SKM-1 (cell line): ENCODE measurements around the gene GRB2.
A peak's percentile ranks its signal among the peaks of the same experiment; 100 is the strongest.
"Not testable (repeated sequence)": the region's sequence is repeated elsewhere in the genome, so short reads cannot be mapped to it uniquely, and the experiment has no call there.

Source experiments
- DNase-seq: peaks from one replicate; lab custom pipeline; 2025; ENCODE audit not compliant: unreplicated experiment; lab: John Stamatoyannopoulos, UW

The GRB2 gene

GRCh38 chr17:75321506-75321905 is 84.0 kb downstream of the GRB2 start:
- DNase-seq: no peak

- DNase-seq: no peak
These were observed 85.4 kb downstream of the GRB2 start for GRCh38 chr17:75319904-75320691.

- DNase-seq: no peak
These were observed 86.8 kb downstream of the GRB2 start for GRCh38 chr17:75318615-75319222.

GRCh38 chr17:75318211-75318610 is 87.3 kb downstream of the GRB2 start:
- no peak for DNase-seq

GRCh38 chr17:75317671-75318070 is 87.8 kb downstream of the GRB2 start:
- no peak for DNase-seq

GRCh38 chr17:75316253-75316652 is 89.2 kb downstream of the GRB2 start:
- DNase-seq: no peak

- no peak for DNase-seq
These were observed 89.8 kb downstream of the GRB2 start for GRCh38 chr17:75315541-75316243.

GRCh38 chr17:75313941-75314551 is 91.4 kb downstream of the GRB2 start:
- DNase-seq: peak; percentile 81

- no peak for DNase-seq
These were observed 96.5 kb downstream of the GRB2 start for GRCh38 chr17:75308732-75309629.

GRCh38 chr17:75307957-75308731 is 97.3 kb downstream of the GRB2 start:
- no peak for DNase-seq

- DNase-seq: no peak
These were observed 103.8 kb downstream of the GRB2 start for GRCh38 chr17:75301502-75302206.

GRCh38 chr17:75301049-75301448 is 104.4 kb downstream of the GRB2 start:
- no peak for DNase-seq

- no peak for DNase-seq
These were observed 105.2 kb downstream of the GRB2 start for GRCh38 chr17:75300280-75300679.

GRCh38 chr17:75295201-75296158 is 110.0 kb downstream of the GRB2 start:
- DNase-seq: no peak

GRCh38 chr17:75292810-75293448 is 112.5 kb downstream of the GRB2 start:
- not testable (repeated sequence) for DNase-seq

- DNase-seq: peak; percentile 74
These were observed 115.6 kb downstream of the GRB2 start for GRCh38 chr17:75289832-75290337.

- peak; percentile 93 for DNase-seq
These were observed 116.2 kb downstream of the GRB2 start, which contains the start of gene SLC25A19 for GRCh38 chr17:75289115-75289831. TSS of gene SLC25A19 (minus strand) at chr17:75289433. CDS start at chr17:75286764, 2,669 bp downstream.
